Activated naive CD4-positive, alpha-beta T cell treated with anti-CD3 and anti-CD28 coated beads, Interleukin-2, amount 10 ng/mL, durations not matched to agents 7 days and 5 days (primary cell): ENCODE measurements around the gene LMNTD2.
A peak's percentile ranks its signal among the peaks of the same experiment; 100 is the strongest.

ENCODE experiments used
- CTCF ChIA-PET: fragments of 350-600 bp; sonication (Branson Sonifier 250); formaldehyde crosslinking; loops from one replicate; lab custom pipeline; 2021; ENCODE audit warnings: antibody characterized with exemption; lab: Charles Lee
- DNase-seq: peaks from one replicate; pipeline ENCODE4 v3.0.0-alpha.2; 2020
- H3K27ac Mint-ChIP-seq: one replicate; pipeline ENCODE4 v1.8.0; 2021; ENCODE audit warnings: mild to moderate bottlenecking, moderate library complexity, mixed read lengths
- H3K27me3 Mint-ChIP-seq: one replicate; pipeline ENCODE4 v1.8.0; 2021; ENCODE audit warnings: mild to moderate bottlenecking, mixed read lengths
- H3K36me3 Mint-ChIP-seq: one replicate; pipeline ENCODE4 v1.8.0; 2021; ENCODE audit warnings: mixed read lengths
- H3K4me1 Mint-ChIP-seq: one replicate; pipeline ENCODE4 v1.8.0; 2021; ENCODE audit warnings: mixed read lengths
- H3K4me3 Mint-ChIP-seq: one replicate; pipeline ENCODE4 v1.8.0; 2021; ENCODE audit warnings: mild to moderate bottlenecking, moderate library complexity, mixed read lengths
- H3K9me3 Mint-ChIP-seq: one replicate; pipeline ENCODE4 v1.8.0; 2021; ENCODE audit warnings: mixed read lengths

The LMNTD2 gene

GRCh38 chr11:533586-534395 is 26.7 kb downstream of the LMNTD2 start:
- Mint-ChIP-seq H3K27me3 (peaks cover 20% of the 10 kb centered on the region), H3K4me1 (peaks cover 24% of the 10 kb centered on the region), H3K9me3 (no peaks in the 10 kb centered on the region), H3K36me3 (peaks cover 8% of the 10 kb centered on the region), H3K27ac (no peak overlapping the region), H3K4me3 (peak overlapping the region; percentile 48)
- peak; percentile 17 for DNase-seq
- CTCF ChIA-PET, result no interaction called here

- H3K4me3 Mint-ChIP-seq, result peak overlapping the region; percentile 26
- peaks cover 14% of the 10 kb centered on the region for H3K27me3 Mint-ChIP-seq
- peaks cover 19% of the 10 kb centered on the region for H3K4me1 Mint-ChIP-seq
- H3K36me3 Mint-ChIP-seq, result peaks cover 8% of the 10 kb centered on the region
- CTCF ChIA-PET, result interaction anchor here (1.2 kb wide), 1 partner anchor 12 kb away, joined by 4 read pairs; no protein-coding TSS in a partner anchor
- no peak overlapping the region for H3K27ac Mint-ChIP-seq
- no peaks in the 10 kb centered on the region for H3K9me3 Mint-ChIP-seq
- DNase-seq, result no peak
These were observed 27.5 kb downstream of the LMNTD2 start for GRCh38 chr11:532986-533585.

GRCh38 chr11:532527-532985 is 28.0 kb downstream of the LMNTD2 start:
- peaks cover 10% of the 10 kb centered on the region for H3K27me3 Mint-ChIP-seq
- peaks cover 13% of the 10 kb centered on the region for H3K4me1 Mint-ChIP-seq
- no peak overlapping the region for H3K4me3 Mint-ChIP-seq
- peaks cover 8% of the 10 kb centered on the region for H3K36me3 Mint-ChIP-seq
- H3K27ac Mint-ChIP-seq, result no peak overlapping the region
- H3K9me3 Mint-ChIP-seq, result no peaks in the 10 kb centered on the region
- DNase-seq, result no peak
- CTCF ChIA-PET, result interaction anchor here (1.2 kb wide), 1 partner anchor 11 kb away, joined by 4 read pairs; no protein-coding TSS in a partner anchor

DNA sequence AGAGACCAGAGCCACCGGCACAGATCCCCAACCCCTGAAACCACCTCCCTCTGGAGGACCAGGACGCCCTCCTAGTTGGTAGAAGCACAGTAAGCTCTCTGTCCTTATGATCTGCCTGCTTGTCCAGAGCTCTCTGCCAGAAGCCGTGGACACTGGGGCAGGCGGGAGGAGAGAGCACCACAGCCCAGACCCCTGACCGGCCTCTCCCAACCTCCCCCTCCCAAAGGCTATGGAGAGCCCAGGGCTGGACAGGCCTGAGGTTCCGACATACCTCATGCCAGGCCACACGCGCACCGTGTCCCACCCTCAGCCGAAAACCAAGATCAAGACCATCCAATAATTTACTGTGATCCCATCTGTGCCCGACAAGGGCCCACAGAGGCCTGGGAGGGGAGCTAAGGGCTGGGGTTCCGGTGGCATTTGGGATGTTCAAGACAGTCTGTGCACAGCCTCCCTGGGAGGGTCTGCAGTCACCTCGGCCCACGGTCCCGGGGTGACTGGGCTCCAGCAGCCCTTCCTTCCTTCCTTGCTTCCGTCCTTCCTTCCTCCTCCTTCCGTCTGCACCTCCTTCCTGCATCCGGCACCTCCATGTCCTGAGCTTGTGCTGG is 28.5 kb downstream of the LMNTD2 start:
- no peak for DNase-seq
- H3K27ac Mint-ChIP-seq, result no peak overlapping the region
- CTCF ChIA-PET, result interaction anchor here (1.2 kb wide), 1 partner anchor 10 kb away, joined by 4 read pairs; no protein-coding TSS in a partner anchor
- H3K9me3 Mint-ChIP-seq, result no peaks in the 10 kb centered on the region
- peaks cover 9% of the 10 kb centered on the region for H3K4me1 Mint-ChIP-seq
- peaks cover 5% of the 10 kb centered on the region for H3K27me3 Mint-ChIP-seq
- H3K36me3 Mint-ChIP-seq, result peaks cover 8% of the 10 kb centered on the region
- no peak overlapping the region for H3K4me3 Mint-ChIP-seq

GRCh38 chr11:530960-531831 is 29.3 kb downstream of the LMNTD2 start:
- peaks cover 8% of the 10 kb centered on the region for H3K36me3 Mint-ChIP-seq
- CTCF ChIA-PET, result no interaction called here
- no peak overlapping the region for H3K4me3 Mint-ChIP-seq
- H3K27me3 Mint-ChIP-seq, result peaks cover 1% of the 10 kb centered on the region
- H3K4me1 Mint-ChIP-seq, result peaks cover 5% of the 10 kb centered on the region
- DNase-seq, result no peak
- H3K27ac Mint-ChIP-seq, result no peak overlapping the region
- H3K9me3 Mint-ChIP-seq, result no peaks in the 10 kb centered on the region

DNA sequence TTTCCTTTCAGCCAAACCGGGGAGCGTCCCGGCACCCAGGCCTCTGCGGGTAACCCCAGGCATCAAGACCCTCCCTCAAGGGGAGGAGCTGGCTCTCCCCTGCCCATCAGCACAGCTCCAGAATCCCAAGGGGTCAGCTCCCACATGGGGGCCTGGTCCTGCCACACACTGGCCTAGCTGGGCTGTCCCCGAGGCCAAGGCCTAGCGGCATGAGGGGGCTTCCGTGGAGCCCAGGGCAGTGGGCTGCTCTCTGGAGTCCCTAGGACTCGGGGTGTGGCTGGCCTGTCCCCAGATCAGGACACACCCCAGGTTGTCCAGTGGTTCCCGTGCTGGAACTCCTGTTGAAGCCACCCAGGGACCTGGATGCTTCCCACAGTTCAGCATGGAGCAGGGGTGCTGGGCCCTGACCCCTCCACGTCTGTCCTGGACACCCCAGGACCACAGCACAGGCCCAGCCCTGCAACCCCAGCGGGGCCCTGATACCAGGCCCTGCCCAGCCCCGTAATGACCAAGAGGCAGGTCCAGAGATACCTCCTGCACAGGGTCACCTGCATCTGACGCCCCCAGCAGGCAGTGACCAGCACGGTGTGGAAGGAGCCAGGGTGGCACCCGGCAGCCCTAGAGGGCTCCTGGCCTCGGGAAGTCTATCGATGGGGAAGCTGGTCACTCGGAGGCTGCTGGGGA is 30.7 kb downstream of the LMNTD2 start:
- Mint-ChIP-seq H3K27ac (no peak overlapping the region), H3K4me1 (peaks cover 4% of the 10 kb centered on the region), H3K4me3 (no peak overlapping the region), H3K36me3 (peaks cover 8% of the 10 kb centered on the region), H3K9me3 (no peaks in the 10 kb centered on the region), H3K27me3 (no peaks in the 10 kb centered on the region)
- CTCF ChIA-PET, result no interaction called here
- no peak for DNase-seq

DNA sequence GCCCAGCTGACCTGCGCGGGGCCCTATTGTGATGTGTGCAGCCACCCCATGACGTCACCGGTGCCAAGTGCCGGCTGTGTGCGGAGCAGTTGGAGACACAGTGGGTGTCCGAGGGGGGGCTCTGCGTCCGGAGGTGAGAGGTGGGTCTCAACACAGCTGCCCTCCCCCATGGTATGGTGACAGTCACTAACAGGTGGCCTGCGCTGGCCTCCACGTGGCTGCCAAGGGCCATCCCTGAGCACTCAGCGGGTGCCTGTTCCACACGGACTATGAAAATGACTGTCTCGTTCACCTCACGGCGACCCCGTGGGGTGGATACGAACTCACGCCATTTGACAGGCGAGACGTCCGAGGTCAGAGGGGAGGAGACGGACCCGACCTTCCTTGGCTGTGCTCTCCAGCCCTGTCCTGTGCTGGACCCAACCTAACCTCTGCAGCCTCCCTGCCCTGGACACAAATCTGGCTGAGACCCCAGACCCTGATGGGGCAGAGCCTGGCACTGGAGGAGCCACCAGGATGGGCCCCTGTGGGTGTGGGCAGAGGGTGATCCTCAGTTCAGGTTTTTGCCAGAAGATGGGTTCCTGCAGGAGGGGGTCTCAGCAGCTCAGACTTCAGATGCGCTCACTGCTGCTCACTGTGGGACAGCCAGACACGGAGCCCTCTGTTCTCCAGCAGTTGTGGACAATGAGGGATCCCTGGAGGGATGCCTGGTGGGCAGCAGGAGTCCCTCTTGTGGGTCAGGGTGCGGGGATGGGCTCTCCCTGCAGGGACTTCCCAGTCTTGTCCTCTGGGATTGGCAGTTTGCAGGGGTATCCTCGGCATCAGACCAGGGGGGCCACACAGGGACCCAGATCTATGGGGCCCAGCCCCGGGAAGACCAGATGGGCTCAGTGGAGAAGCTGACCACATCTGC is 31.5 kb downstream of the LMNTD2 start:
- Mint-ChIP-seq H3K4me3 (no peak overlapping the region), H3K27me3 (no peaks in the 10 kb centered on the region), H3K4me1 (peaks cover 4% of the 10 kb centered on the region), H3K27ac (no peak overlapping the region), H3K36me3 (peaks cover 8% of the 10 kb centered on the region), H3K9me3 (no peaks in the 10 kb centered on the region)
- DNase-seq, result no peak
- CTCF ChIA-PET, result no interaction called here

DNA sequence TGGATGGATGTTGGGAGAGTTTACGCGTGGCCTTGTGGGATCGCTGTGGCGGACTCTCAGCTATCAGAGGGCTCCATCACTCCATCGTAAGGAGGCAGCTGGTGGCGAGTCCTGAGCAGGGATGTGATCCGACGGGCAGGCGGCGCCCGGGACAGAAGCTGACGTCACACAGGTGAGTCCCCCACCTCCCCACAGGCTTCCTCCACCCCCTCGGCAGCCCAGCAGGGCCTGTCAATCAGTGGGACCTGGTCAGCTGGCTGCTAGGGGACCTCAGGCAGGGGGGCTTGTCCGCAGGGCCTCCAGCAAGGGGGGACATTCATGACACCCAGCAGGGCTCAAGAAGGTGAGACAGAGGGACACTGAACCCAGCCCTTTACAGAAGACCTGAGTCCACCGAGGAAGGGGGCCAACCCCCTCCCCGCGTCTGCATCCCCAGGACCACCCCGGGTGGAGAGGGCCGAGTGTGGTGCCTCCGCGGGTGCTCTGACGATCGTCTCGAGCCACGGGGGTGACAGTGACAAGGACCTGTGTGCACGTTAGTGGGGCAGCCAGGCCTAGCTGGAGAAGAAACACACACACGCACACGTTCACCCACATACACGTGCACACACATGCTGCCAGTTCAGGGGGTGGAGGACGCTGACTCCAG is 32.2 kb downstream of the LMNTD2 start:
- no peak overlapping the region for H3K27ac Mint-ChIP-seq
- H3K36me3 Mint-ChIP-seq, result peaks cover 4% of the 10 kb centered on the region
- no peak for DNase-seq
- H3K27me3 Mint-ChIP-seq, result no peaks in the 10 kb centered on the region
- H3K4me3 Mint-ChIP-seq, result no peak overlapping the region
- H3K9me3 Mint-ChIP-seq, result no peaks in the 10 kb centered on the region
- CTCF ChIA-PET, result no interaction called here
- H3K4me1 Mint-ChIP-seq, result no peaks in the 10 kb centered on the region

DNA sequence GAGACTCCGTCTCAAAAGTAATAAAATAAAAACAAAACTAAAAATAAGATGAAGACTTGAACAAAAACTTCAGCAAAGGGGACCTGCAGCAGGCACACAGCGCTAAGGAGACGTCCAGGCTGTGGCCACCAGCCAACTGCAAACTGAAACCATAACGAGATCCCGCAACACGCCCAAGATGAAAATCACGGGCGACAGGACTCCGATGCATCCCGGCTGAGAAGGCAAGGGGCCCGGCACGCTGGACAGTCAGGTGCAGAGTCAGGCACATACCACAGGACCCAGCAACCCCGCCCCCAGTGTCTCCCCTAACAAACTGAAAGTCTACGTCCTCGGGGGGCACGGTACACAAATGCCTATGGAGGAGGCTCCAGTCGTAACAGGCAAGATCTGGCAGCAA is 34.3 kb downstream of the LMNTD2 start:
- no peak overlapping the region for H3K27ac Mint-ChIP-seq
- no peak for DNase-seq
- H3K9me3 Mint-ChIP-seq, result no peaks in the 10 kb centered on the region
- H3K27me3 Mint-ChIP-seq, result no peaks in the 10 kb centered on the region
- no peaks in the 10 kb centered on the region for H3K36me3 Mint-ChIP-seq
- H3K4me3 Mint-ChIP-seq, result no peak overlapping the region
- H3K4me1 Mint-ChIP-seq, result no peaks in the 10 kb centered on the region
- CTCF ChIA-PET, result no interaction called here

- Mint-ChIP-seq H3K4me3 (no peak overlapping the region), H3K27me3 (no peaks in the 10 kb centered on the region), H3K36me3 (peaks cover 7% of the 10 kb centered on the region), H3K4me1 (peaks cover 14% of the 10 kb centered on the region), H3K9me3 (peaks cover 10% of the 10 kb centered on the region), H3K27ac (no peak overlapping the region)
- DNase-seq, result no peak
- CTCF ChIA-PET, result interaction anchor here (1.1 to 1.2 kb wide), 2 partner anchors 11 to 73 kb away, joined by 3 to 4 read pairs; no protein-coding TSS in a partner anchor
These were observed 39.3 kb downstream of the LMNTD2 start for GRCh38 chr11:521177-521688.

GRCh38 chr11:520428-521176 is 39.9 kb downstream of the LMNTD2 start:
- Mint-ChIP-seq H3K4me3 (no peak overlapping the region), H3K36me3 (peaks cover 11% of the 10 kb centered on the region), H3K9me3 (peaks cover 15% of the 10 kb centered on the region), H3K27ac (no peak overlapping the region), H3K27me3 (no peaks in the 10 kb centered on the region), H3K4me1 (peaks cover 14% of the 10 kb centered on the region)
- DNase-seq, result no peak
- CTCF ChIA-PET, result interaction anchor here (1.2 kb wide), 1 partner anchor 73 kb away, joined by 3 read pairs; no protein-coding TSS in a partner anchor
